NOMO-1 treated with dmso at 0.1 percent for 144 hours (cell line): ENCODE results near the gene PSAPL1.
"Not testable (repeated sequence)": the region's sequence is repeated elsewhere in the genome, so short reads cannot be mapped to it uniquely, and the experiment has no call there.

Source experiments
- DNase-seq: peaks from one replicate; lab custom pipeline; 2025; ENCODE audit not compliant: unreplicated experiment; lab: John Stamatoyannopoulos, UW

Gene PSAPL1

GRCh38 chr4:7459471-7459870, 24.7 kb upstream of the PSAPL1 start:
- DNase-seq = no peak

DNA sequence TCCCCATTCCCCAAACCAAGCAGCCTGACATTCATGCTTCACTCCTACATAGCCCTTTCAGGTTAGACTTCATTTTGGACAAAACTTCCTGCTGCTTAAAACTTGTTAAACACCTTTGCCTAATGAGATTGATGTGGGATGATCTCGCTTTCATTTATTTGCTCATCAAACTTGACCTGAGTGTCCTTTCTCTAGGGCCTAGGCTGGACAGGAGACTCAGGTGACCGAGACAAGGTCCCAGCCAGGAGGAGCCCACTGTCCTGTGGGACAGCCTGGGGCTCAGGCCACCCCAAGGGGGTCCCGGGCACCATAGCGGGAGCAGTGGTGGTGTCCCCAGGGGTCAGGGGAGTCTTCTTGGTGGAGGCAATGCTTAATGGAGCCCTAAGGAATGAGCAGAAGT, 23.7 kb upstream of the PSAPL1 start:
- no peak for DNase-seq

DNA sequence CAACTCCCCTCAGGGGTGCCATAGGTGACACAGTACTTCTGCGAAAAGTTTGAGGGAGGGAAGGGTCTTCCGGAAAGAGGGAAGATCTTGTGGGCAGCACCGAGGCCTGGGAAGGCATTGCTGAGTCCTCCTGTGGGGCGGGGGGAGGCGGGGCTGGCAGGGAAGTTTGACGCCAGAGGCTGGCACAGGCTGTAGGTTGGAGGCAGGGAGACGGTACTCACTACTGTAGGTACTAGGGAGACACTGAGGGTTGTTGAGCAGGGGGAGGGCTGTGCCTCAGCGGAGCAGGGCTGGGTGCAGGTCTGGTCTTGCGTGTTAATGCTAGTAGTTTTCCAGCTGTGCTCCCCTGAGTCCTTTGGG, 23.3 kb upstream of the PSAPL1 start:
- no peak for DNase-seq

- DNase-seq = no peak
Observed at GRCh38 chr4:7457201-7458065, 22.7 kb upstream of the PSAPL1 start.

DNA sequence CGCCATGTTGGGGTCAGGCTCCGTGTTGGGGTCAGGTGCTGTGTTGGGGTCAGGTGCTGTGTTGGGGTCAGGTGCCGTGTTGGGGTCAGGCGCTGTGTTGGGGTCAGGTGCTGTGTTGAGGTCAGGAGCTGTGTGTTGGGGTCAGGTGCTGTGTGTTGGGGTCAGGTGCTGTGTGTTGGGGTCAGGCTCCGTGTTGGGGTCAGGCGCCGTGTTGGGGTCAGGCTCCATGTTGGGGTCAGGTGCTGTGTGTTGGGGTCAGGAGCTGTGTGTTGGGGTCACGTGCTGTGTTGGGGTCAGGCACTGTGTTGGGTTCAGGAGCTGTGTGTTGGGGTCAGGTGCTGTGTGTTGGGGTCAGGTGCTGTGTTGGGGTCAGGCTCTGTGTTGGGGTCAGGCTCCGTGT, 18.1 kb upstream of the PSAPL1 start:
- DNase-seq = not testable (repeated sequence)

DNA sequence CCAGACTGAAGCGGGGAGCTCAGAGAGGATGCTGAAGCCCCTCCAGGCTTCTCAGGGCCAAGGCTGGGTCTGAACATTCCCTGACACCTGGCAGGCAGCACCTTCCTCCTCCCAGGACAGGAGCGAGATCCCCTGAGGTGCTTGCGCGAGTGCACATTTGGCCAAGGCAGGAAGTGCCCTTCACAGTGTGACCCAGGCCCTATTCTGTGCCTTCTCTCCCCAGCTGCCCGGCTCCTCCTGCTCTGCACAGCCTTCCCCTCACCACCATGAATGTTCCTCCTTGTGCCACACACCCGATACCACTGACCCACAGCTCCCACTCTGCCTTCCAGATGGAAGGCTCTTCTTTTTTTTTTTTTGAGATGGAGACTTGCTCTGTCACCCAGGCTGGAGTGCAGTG, 17.1 kb upstream of the PSAPL1 start:
- DNase-seq = no peak

DNA sequence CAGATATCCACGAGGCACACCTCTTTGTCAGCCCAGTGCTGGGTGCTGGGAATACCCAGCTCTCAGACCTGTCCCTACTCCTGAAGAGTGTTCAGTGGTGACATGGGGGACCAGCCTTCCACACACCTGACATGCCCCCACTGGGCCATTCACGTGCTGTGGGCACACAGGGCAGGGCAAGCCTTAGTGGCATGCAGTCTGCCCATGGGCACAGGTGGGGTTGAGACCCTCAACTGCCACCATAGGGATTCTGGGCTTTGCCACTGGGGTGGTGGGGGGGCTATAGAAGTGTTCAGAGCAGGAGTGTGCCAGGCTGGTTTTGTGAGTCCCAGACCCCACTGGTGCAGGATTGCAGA, 16.7 kb upstream of the PSAPL1 start:
- no peak for DNase-seq

GRCh38 chr4:7450775-7451433, 16.2 kb upstream of the PSAPL1 start:
- DNase-seq = no peak

DNA sequence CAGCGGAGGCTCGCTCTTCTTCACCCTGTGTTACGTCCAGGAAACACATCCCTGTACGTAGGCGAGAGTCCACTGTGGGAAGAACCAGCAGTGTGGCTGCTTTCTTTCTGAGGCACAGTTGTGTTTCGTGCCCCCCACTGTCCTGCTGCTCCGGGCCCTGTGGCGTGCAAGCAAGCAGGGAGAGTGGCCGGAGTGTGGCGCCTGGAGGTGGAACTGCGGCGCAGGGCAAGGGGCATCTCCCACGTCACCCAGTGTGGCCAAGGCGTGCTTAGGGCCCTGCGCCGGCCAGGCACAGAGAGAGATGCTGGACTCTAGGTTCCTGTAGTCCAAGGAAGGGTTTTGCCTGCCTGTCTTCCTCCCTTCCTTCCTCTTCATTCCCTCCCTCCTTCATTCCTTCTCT, 13.3 kb upstream of the PSAPL1 start:
- no peak for DNase-seq

DNA sequence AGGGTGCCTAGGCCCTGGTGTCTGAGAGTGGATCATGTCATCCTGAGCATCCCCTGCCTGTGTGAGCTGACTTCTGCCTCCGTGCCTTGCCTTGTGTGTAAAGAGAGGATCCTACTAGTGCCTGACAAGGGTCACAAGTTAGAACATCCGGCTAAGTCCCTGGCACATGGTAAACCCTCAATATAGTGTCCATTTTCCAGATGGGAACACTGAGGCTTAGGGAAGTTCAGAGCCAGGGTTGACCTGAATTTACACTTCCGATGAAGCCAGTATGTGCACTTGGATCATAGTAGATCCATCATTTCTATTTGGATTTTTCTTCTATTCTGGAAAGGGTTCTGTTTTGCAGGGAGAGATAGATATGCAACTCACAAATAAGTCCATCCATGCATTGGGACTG, 12.5 kb upstream of the PSAPL1 start:
- DNase-seq = no peak

DNA sequence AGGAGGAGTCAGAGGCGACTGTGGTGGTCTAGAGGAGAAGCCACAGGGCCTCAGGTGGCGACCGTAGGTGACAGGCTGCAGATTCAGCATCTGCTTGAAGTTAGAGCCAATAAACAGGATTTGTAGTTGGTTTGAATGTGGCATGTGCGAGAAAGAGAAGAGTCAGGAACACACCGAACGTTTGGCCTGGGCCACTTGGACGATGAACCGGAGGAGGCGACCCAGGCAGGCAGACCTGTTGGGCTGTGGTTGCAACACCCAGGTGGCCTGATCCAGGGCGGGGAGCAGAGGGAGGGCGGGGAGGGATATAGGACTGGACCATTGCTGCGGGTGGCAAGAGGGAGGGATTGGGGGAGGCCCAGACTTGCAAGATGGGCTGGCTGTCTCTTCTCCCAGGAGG, 10.0 kb upstream of the PSAPL1 start:
- DNase-seq = no peak

GRCh38 chr4:7444314-7444713, 9.6 kb upstream of the PSAPL1 start:
- no peak for DNase-seq

DNA sequence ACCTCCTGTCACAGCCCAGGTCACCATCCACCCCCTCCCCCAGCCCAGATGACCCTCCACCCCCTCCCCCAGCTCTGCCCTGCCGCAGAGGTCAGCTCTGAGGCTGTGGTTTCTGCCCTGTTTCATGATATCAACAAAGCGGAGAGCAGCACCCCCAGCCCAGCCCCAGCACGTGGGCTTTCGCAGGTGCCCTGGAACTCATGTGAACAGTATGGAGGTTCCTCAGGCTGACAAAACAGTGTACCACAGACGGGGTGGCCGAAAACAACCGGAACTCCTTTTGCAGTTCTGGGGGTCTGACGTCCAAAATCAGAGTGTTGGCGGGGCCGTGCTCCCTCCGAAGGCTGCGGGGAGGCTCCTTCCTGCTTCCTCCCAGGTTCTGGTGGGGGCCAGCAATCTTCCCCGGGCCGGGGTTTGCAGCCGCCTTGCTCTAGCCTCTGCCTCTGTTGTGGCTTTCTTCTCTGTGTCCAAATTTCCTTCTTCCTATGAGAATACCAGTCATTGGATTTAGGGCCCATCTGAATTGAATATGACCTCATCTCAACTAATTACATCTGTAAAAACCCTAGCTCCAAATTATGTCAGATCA, 7.9 kb upstream of the PSAPL1 start:
- no peak for DNase-seq

GRCh38 chr4:7441201-7441600, 6.5 kb upstream of the PSAPL1 start:
- no peak for DNase-seq

DNA sequence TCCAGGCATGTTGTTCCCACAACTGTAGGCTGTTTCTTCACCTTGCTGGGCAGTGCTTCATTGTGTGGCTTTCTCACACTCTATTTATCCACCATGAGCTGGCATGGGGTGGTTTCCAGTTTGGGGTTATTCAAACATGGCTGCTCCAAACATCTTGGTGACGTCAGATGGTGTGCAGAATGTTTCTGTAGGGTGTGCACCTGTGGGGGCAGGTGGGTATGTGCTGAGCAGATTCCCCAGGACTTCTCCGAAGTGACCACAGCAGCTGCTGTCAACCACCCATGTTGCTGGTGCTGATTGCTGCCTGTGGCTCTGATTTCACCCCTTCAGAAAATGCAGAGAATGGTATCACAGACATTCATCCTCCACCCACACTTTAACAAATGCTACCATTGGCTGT, 5.0 kb upstream of the PSAPL1 start:
- DNase-seq = no peak

- DNase-seq = no peak
Observed at GRCh38 chr4:7436256-7436655, 1.5 kb upstream of the PSAPL1 start.

GRCh38 chr4:7435471-7436061, 836 bp upstream of the PSAPL1 start:
- DNase-seq = no peak

DNA sequence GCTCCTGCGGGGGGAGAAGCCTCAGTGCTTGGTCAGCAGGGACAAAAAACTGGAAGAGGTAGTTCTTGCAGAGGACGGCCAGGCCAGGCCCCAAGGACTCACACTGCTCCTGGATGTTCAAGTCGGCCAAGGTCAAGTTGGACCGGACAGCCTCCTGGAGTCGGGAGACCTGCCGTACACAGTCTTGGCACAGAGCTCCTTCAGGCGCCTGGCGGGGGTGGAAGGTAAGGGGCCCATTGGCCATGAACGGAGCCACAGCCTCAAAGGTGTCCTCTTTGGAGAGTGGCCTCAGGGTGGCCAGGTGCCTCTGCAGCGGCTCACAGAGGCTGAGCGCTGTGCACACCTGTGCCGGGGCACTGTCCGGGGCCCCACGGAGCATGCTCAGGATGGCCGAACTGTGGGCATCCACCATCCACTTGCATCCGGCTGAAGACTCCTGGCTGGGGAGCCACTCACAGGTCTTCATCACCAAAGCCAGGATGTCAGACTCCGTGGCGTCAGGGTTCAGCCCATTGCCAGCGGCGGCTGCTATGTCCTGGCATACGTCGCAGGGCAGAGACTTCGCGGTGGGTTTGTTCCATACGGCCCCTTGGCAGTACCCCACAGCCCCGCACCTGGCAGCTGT, 477 bp downstream of the PSAPL1 start:
- DNase-seq = no peak

DNA sequence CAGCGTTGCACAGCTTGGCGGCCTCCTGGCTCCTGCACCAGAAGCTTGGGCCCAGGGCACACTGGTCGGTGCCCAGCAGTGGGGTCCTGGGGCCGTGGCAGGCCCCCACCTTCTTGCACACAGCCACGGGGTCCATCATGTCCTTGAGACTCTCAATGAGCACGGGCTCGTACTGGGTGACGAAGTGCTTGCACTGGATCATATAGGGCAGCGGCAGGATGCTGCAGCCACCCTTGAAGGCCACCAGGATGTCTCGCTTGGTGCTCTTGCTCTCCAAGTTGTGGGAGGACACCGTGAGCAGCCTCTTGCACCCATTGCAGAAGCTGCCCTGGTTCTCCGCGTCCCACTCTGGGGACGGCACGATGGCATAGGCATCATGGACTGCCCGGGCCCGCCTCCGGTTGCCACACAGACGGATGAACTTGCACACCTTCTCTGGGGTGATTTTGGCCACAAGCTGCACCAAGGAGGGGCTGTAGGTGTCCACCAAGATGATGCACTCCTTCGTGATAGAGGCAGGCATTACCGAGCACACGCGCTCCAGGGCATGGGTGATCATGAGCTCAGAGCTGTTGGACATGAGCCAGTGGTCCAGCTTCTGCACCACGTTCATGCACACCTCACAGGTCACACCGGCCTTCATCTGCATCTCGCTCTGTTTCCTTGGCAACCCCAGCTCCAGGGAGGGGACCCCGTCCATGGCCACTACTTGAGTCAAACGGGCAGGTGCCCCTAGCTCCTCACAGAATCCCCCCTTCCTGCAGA, 1.2 kb downstream of the PSAPL1 start:
- DNase-seq = no peak

DNA sequence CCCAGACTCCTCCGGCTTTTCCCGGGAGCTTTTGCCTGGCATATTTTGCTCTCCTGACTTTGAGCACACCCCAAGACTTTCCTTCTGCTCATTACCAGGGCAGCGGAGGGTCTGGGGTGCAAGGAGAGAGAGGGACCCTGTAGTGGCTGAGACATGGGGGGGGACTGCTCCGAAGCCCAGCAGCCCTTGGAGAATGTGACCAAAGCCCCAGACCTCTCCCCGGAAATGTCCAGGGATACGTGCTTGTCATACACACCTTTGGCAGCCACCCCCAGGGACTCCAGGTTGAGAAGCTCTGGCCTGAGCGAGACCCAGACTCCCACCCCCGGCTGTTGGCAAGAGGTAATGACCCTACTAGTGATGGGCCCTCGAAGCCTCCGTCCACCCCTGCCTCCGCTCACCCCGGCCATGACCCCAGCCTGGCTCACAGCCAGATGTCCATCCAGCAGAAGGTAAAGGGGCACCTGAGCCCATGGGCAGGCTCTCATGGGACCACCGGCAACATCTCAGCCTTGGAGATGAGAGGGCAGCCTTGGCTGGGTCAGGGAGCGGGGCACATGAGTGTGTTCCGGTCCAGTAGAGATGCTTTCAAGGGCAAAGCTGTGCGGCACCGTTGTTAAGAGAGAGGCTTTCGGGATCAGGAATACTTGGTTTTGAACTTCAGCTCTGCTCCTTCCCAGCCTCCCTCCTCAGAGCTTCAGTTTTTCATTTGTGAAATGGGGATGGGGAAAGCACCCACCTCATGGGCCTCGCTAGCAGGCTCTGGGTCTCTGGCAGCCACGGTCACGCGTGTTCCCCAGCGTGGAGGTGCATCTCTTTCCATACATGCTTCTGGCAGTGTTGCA, 2.0 kb downstream of the PSAPL1 start:
- no peak for DNase-seq
